ENCODE results near the gene LOXHD1. TPM values are rescaled to one million over a fixed set of nuclear protein-coding genes. Genes with fewer than 3 reads are reported as not detected.

Gene LOXHD1
- total RNA-seq, 1 experiment from 2014 or later, result not detected

GRCh38 chr18:46567196-46567595 lies 89.8 kb downstream of the LOXHD1 start:
- no peak for DNase-seq (ENCODE audit: low read depth, low spot score)
- in situ Hi-C loops (cut with HindIII; ENCODE audit: low pct_unique_long_range_greater_than_20kb, low sequenced_read_pairs), result no loop called here
- ATAC-seq, result no peak
- Histone ChIP-seq H3K27me3 (ENCODE audit: control insufficient read depth, insufficient read depth, low read length) (peaks cover 2% of the 10 kb centered on the region; the same call in 1 of the 2 replicates), H3K27ac (ENCODE audit: low read length) (no peak overlapping the region), H3K36me3 (ENCODE audit: control insufficient read depth, insufficient read depth, low read length) (no peaks in the 10 kb centered on the region), H3K4me1 (ENCODE audit: control insufficient read depth, insufficient read depth, low read length) (no peaks in the 10 kb centered on the region), H3K4me3 (ENCODE audit: low read depth in 2 of 2, low read length in 2 of 2) (no peak overlapping the region), H3K9me3 (ENCODE audit: control insufficient read depth, insufficient read depth, low read depth, low read length) (no peaks in the 10 kb centered on the region)
- ChIA-PET POLR2A (no interaction called here), CTCF (no interaction called here)
- no peak for TF ChIP-seq REST (IDR thresholded peaks at IDR 0.05; ENCODE audit: insufficient read depth in 1 of 2, low read depth in 2 of 2, low read length in 1 of 2)
- intact Hi-C loops (cut with micrococcal nuclease; ENCODE audit: unreplicated experiment), result no loop called here
- no TSS peak for BruUV-seq (replicated peaks)

- ChIA-PET CTCF (no interaction called here), POLR2A (no interaction called here)
- DNase-seq (ENCODE audit: low read depth, low spot score), result no peak
- Histone ChIP-seq H3K9me3 (ENCODE audit: control insufficient read depth, insufficient read depth, low read depth, low read length) (no peaks in the 10 kb centered on the region), H3K27me3 (ENCODE audit: control insufficient read depth, insufficient read depth, low read length) (peaks cover 2% of the 10 kb centered on the region; the same call in 1 of the 2 replicates), H3K36me3 (ENCODE audit: control insufficient read depth, insufficient read depth, low read length) (no peaks in the 10 kb centered on the region), H3K4me1 (ENCODE audit: control insufficient read depth, insufficient read depth, low read length) (no peaks in the 10 kb centered on the region), H3K27ac (ENCODE audit: low read length) (no peak overlapping the region), H3K4me3 (ENCODE audit: low read depth in 2 of 2, low read length in 2 of 2) (no peak overlapping the region)
- no TSS peak for BruUV-seq (replicated peaks)
- intact Hi-C loops (cut with micrococcal nuclease; ENCODE audit: unreplicated experiment) (no loop called here), in situ Hi-C loops (cut with HindIII; ENCODE audit: low pct_unique_long_range_greater_than_20kb, low sequenced_read_pairs) (no loop called here)
- no peak for TF ChIP-seq REST (IDR thresholded peaks at IDR 0.05; ENCODE audit: insufficient read depth in 1 of 2, low read depth in 2 of 2, low read length in 1 of 2)
- no peak for TF ChIP-seq CTCF (IDR thresholded peaks at IDR 0.05)
- no peak for TF ChIP-seq SIN3A (IDR thresholded peaks at IDR 0.05; ENCODE audit: borderline replicate concordance, insufficient read depth, low read depth, low read length)
- TF ChIP-seq TCF7L2 (IDR thresholded peaks at IDR 0.05; ENCODE audit: low read depth, low read length), result no peak
- no peak for TF ChIP-seq POLR2AphosphoS5 (IDR thresholded peaks at IDR 0.05; ENCODE audit: low read depth, low read length)
- ATAC-seq, result no peak
Measured at GRCh38 chr18:46566111-46566510, 90.9 kb downstream of the LOXHD1 start.

All from Panc1 (cell line).